Esophagus squamous epithelium (tissue), 5 donors: Measurements from ENCODE around the gene ELAVL2. TPM values are rescaled to one million over a fixed set of nuclear protein-coding genes. Genes with fewer than 3 reads are reported as not detected.

Experiments
- DNase-seq: peaks from one replicate; lab custom pipeline; 2025; lab: John Stamatoyannopoulos, UW
- H3K27ac ChIP-seq, 4 donors: fragments of 200-600 bp; sonication (generic); one replicate each; pipeline ENCODE4 v1.5.1; 2016 to 2019; ENCODE audit warnings: mild to moderate bottlenecking in 1 of 4
- H3K27me3 ChIP-seq, 4 donors: fragments of 200-600 bp; sonication (generic); 1 replicate in 3 of 4; 2 replicates in 1 of 4; pipeline versions ENCODE4 v1.5.1 to v1.6.0; 2017 to 2021; ENCODE audit warnings: antibody characterized with exemption in 1 of 4
- H3K36me3 ChIP-seq, 3 donors: fragments of 200-600 bp; sonication (generic); one replicate each; pipeline ENCODE4 v1.5.1; 2016 to 2019
- H3K4me1 ChIP-seq, 3 donors: fragments of 200-600 bp; sonication (generic); one replicate each; pipeline ENCODE4 v1.5.1; 2017 to 2019
- H3K4me3 ChIP-seq, 4 donors: fragments of 200-600 bp; sonication (generic); 1 replicate in 3 of 4; 2 replicates in 1 of 4; pipeline ENCODE4 v1.5.1; 2016 to 2019; ENCODE audit warnings: mild to moderate bottlenecking in 2 of 4, moderate library complexity in 1 of 4
- H3K9me3 ChIP-seq, 3 donors: fragments of 200-600 bp; sonication (generic); one replicate each; pipeline ENCODE4 v1.5.1; 2016 to 2019
- POLR2A ChIP-seq, 4 donors: fragments of 450-650 bp; IDR thresholded peaks; one replicate each; pipeline ENCODE4 v1.6.1; 2017; ENCODE audit warnings: antibody characterized with exemption in 4 of 4, mild to moderate bottlenecking in 4 of 4, moderate library complexity in 3 of 4
- WGBS, 2 donors: methylation state at CpG; one replicate each; pipeline ENCODE4 v1.1.5; 2018; 5-methylcytosine and 5-hydroxymethylcytosine counted together
- intact Hi-C: fragments of 100-400 bp; cut with DNase I; formaldehyde crosslinking; loops from one replicate; pipeline ENCODE4 v1.15.0; 2022
- total RNA-seq, 4 donors: library from RNA; depleted of rRNA; stranded (reverse); fragments of >200 nt; gene quantifications; one replicate each; pipeline ENCODE4 v1.1.0, GENCODE V29; 2016
- TF ChIP-seq, protein P1 (sequence below), 6 experiments: fragments of 450-650 bp in 4 of 6; fragments of 200-600 bp in 2 of 6; sonication (generic) in 2 of 6; IDR thresholded peaks; one replicate each; pipeline ENCODE4 v1.5.1; 2016 to 2019; ENCODE audit warnings: antibody characterized with exemption in 6 of 6, mild to moderate bottlenecking in 4 of 6, moderate library complexity in 4 of 6
- donor health status: DM: yes; HTN: yes; CAD: no.

The ELAVL2 gene
- total RNA-seq, 4 donors from 2014 or later, result 0.29 to 0.97 (median 0.95) TPM; not detected in 1

DNA sequence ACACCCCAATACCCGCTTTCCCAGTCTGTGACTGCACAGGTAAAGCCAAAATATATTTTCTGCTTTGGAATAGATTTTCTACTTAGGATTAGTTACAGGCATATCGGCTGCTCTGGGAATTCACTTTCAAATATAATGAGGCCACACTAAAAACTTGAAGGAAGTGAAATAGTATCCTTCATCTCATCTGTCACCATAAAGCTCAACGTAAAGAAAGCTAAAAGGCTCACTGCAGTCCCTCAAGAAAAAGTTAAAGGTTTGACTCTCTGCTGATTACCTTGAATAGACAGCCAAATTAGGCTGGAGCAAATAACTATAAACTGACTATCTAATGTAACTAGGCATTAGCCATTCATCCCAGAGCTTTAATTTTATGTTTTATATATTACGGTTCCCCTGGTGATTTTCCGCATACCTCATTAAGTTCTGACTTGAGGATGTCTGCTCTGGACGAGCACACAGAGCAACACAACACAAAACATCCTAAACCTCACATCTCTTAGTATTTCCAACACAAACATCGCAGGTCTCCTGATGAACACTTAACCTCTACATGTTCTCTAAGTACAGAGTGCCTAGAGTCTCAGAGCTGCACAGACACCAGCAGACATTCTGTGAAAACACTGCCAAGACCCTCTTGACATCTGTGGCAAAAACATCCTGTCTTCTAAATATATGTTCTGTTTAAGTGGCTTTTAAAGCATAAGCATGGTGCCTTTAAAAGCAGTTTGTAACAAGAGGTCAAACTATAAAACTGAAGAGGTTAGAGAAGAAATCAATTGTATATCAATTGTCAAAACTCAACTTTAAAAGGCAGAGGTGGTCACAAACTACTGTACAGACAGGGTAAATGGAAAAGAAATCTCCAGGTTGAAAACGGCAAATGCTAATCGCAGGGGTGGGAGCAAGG is 35.4 kb downstream of the ELAVL2 start:
- Histone ChIP-seq H3K4me3 (no peak overlapping the region), H3K36me3 (no peaks in the 10 kb centered on the region), H3K4me1 (no peaks in the 10 kb centered on the region), H3K9me3 (no peaks in the 10 kb centered on the region), H3K27me3 (no peaks in the 10 kb centered on the region), H3K27ac (no peak overlapping the region)
- TF ChIP-seq POLR2A (IDR thresholded peaks at IDR 0.05), result no peak
- TF ChIP-seq, protein P1, sequence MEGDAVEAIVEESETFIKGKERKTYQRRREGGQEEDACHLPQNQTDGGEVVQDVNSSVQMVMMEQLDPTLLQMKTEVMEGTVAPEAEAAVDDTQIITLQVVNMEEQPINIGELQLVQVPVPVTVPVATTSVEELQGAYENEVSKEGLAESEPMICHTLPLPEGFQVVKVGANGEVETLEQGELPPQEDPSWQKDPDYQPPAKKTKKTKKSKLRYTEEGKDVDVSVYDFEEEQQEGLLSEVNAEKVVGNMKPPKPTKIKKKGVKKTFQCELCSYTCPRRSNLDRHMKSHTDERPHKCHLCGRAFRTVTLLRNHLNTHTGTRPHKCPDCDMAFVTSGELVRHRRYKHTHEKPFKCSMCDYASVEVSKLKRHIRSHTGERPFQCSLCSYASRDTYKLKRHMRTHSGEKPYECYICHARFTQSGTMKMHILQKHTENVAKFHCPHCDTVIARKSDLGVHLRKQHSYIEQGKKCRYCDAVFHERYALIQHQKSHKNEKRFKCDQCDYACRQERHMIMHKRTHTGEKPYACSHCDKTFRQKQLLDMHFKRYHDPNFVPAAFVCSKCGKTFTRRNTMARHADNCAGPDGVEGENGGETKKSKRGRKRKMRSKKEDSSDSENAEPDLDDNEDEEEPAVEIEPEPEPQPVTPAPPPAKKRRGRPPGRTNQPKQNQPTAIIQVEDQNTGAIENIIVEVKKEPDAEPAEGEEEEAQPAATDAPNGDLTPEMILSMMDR (IDR thresholded peaks at IDR 0.05), result no peak
- 64 to 72% methylated on average over 9 of the region's 9 CpGs for WGBS, 2 donors
- DNase-seq, result no peak
- intact Hi-C loops, result no loop called here

DNA sequence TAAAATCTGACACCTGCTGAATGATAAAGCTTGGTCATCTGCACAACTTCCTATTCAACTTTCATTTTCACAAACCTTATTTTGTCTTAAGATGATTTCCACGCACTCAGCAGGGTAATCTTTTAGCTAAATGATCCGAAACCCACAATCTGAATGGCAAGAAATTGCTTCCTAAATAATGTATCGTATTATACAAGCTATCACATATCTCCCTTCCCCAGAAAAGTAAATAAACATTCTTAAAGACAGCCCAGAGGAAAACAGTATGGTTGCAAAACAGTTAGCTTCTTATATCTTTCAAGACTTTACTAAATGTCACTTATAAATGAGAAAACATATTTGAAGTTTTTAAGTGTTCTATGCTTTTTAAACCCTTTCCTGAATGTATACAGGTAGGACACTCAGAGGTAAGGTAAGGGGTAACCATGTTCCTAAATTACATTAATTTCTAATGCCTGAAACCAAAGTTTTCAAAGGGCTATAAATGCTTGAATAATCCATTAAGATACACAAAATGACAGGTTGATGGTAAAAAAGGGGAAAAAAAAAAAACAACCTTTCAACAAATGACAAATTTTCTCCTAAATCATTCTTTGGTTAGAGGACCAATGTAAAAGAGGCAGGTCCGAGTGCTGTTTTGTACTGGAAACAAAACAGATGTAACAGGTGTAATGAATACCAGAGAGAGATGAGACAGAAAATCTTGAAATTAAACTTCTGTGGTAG is 36.3 kb downstream of the ELAVL2 start:
- DNase-seq, result no peak

DNA sequence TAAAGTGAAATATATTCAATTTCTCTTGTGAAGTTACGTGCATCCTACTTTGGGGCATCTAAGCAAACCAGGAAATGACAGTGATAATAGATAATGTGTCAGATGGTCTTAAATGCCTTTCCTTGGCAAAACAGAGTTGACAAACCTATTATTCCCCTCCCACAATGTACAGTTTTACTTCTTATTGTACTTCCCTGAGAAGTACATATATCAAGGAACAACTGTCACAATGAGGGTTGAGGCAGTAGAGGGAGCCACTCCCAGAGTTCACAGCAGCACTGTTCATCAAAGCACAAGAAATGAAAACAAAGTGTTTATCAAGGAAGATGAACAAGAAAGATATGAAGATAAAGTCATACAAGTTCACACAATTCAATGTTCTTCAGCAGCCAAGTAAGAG is 41.1 kb downstream of the ELAVL2 start:
- Histone ChIP-seq H3K4me1 (no peaks in the 10 kb centered on the region), H3K4me3 (no peak overlapping the region), H3K36me3 (no peaks in the 10 kb centered on the region), H3K27ac (no peak overlapping the region), H3K9me3 (no peaks in the 10 kb centered on the region), H3K27me3 (no peaks in the 10 kb centered on the region)
- no peak for DNase-seq
- WGBS, 2 donors, result 86 to 88% methylated on average over 1 of the region's 1 CpG
- intact Hi-C loops, result no loop called here
- TF ChIP-seq, protein P1 (IDR thresholded peaks at IDR 0.05), result no peak
- no peak for TF ChIP-seq POLR2A (IDR thresholded peaks at IDR 0.05)

More for the DNA sequence above, 36.3 kb downstream of the ELAVL2 start:
- Histone ChIP-seq H3K36me3 (no peaks in the 10 kb centered on the region), H3K9me3 (no peaks in the 10 kb centered on the region), H3K27me3 (no peaks in the 10 kb centered on the region), H3K4me3 (no peak overlapping the region), H3K4me1 (no peaks in the 10 kb centered on the region), H3K27ac (no peak overlapping the region)
- no peak for TF ChIP-seq POLR2A (IDR thresholded peaks at IDR 0.05)
- TF ChIP-seq, protein P1 (IDR thresholded peaks at IDR 0.05), result no peak
- WGBS, 2 donors, result 69 to 74% methylated on average over 4 of the region's 4 CpGs
- intact Hi-C loops, result no loop called here

DNA sequence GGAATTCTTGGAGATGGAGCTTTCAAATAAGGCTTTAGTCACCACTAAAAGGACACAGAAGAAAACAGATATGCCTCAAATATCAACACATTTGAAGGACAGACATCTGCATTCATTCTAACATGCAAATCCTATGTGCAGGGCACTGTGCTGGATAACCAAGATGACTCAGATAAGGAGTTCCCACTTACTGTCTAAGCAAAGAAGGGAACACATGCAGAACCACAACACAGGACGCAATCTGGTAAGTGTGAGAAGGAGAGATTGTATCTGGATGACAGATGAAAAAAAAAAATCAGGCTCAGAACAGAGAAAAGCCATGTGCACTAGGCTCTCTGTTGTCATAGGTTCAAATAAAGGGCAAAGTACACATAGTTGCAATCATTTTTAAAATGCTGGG is 42.5 kb downstream of the ELAVL2 start:
- H3K27ac ChIP-seq, result no peak overlapping the region
- no peaks in the 10 kb centered on the region for H3K9me3 ChIP-seq
- no peak for TF ChIP-seq POLR2A (IDR thresholded peaks at IDR 0.05)
- TF ChIP-seq, protein P1 (IDR thresholded peaks at IDR 0.05), result no peak
- DNase-seq, result no peak
- H3K27me3 ChIP-seq, result no peaks in the 10 kb centered on the region
- 75 to 89% methylated on average over 1 of the region's 1 CpG for WGBS, 2 donors
- H3K4me3 ChIP-seq, result no peak overlapping the region
- H3K4me1 ChIP-seq, result no peaks in the 10 kb centered on the region
- no peaks in the 10 kb centered on the region for H3K36me3 ChIP-seq
- intact Hi-C loops, result no loop called here

DNA sequence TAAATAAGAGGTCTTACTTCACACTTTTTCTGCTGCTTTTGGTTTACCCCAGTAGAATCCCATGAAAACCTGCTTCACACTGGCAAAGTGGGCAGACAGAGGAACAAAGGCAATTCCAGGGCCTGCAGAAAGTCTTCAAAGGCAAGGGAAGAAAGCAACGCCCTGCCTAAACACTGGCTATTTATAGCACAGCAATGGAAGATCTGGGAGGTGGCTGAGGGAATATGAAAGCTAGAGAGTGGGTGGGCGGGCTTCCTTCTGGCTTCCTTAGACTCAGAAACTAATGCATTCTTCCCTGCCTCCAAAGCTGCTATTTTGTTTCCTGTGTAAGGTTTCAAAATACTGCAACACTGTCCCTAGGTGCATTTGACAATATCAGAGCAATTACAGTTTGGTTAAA is 46.8 kb downstream of the ELAVL2 start:
- no peak overlapping the region for H3K4me3 ChIP-seq
- 38 to 44% methylated on average over 2 of the region's 2 CpGs for WGBS, 2 donors
- TF ChIP-seq POLR2A (IDR thresholded peaks at IDR 0.05), result no peak
- TF ChIP-seq, protein P1 (IDR thresholded peaks at IDR 0.05), result no peak
- no peaks in the 10 kb centered on the region for H3K36me3 ChIP-seq
- no peak overlapping the region for H3K27ac ChIP-seq
- H3K27me3 ChIP-seq, result no peaks in the 10 kb centered on the region
- no peaks in the 10 kb centered on the region for H3K9me3 ChIP-seq
- intact Hi-C loops, result no loop called here
- no peaks in the 10 kb centered on the region for H3K4me1 ChIP-seq
- no peak for DNase-seq
